Ovary (tissue), 9 donors: ENCODE measurements around the gene SLC25A28. TPM values are rescaled to one million over a fixed set of nuclear protein-coding genes. Genes with fewer than 3 reads are reported as not detected.
"Not testable (repeated sequence)": the region's sequence is repeated elsewhere in the genome, so short reads cannot be mapped to it uniquely, and the experiment has no call there.

Experiments
- DNase-seq, 5 donors: peaks; one replicate each; pipeline ENCODE4 v3.0.0-alpha.2; 2019 to 2020
- H3K27ac ChIP-seq, 2 donors: fragments of 200-600 bp; one replicate each; pipeline versions ENCODE4 v1.5.1 to v1.8.0; 2019 to 2022
- H3K27me3 ChIP-seq: fragments of 200-600 bp; one replicate; pipeline ENCODE4 v1.8.0; 2022
- H3K36me3 ChIP-seq: fragments of 200-600 bp; sonication (generic); one replicate; pipeline ENCODE4 v1.5.1; 2019
- H3K4me1 ChIP-seq: one replicate; pipeline ENCODE4 v1.8.1; 2013; ENCODE audit warnings: mild to moderate bottlenecking, moderate library complexity; ENCODE audit not compliant: insufficient read depth
- H3K4me3 ChIP-seq: fragments of 200-600 bp; sonication (generic); one replicate; pipeline ENCODE4 v1.5.1; 2017
- H3K9me3 ChIP-seq, 2 donors: fragments of 200-600 bp in 1 of 2; sonication (generic) in 1 of 2; one replicate each; pipeline versions ENCODE4 v1.5.1 to v1.8.1; 2013 to 2019; ENCODE audit warnings: mild to moderate bottlenecking in 1 of 2, moderate library complexity in 1 of 2
- EP300 ChIP-seq: sonication (generic); formaldehyde crosslinking; IDR thresholded peaks from one replicate; pipeline ENCODE4 v1.6.1; 2017; ENCODE audit warnings: antibody characterized with exemption
- POLR2A ChIP-seq: fragments of 450-650 bp; IDR thresholded peaks from one replicate; pipeline ENCODE4 v1.6.1; 2017; ENCODE audit warnings: antibody characterized with exemption, mild to moderate bottlenecking, moderate library complexity
- WGBS, 3 donors: extraction: QIAGEN DNeasy Blood & Tissue Kit in 1 of 3; methylation state at CpG; one replicate each; pipeline versions ENCODE4 v1.1.5 to v1.1.7; 2013 to 2017; 5-methylcytosine and 5-hydroxymethylcytosine counted together
- intact Hi-C, 4 donors: fragments of 100-400 bp; cut with DNase I; formaldehyde crosslinking; loops; one replicate each; pipeline versions ENCODE4 v1.11.0 to v1.15.1; 2022 to 2023
- polyA plus RNA-seq, 2 donors: library from polyadenylated mRNA; stranded (reverse); fragments of 200-250 nt in 1 of 2; fragments of 350-450 nt in 1 of 2; fragmentation: Illumina TruSeq in 1 of 2; extraction: RNeasy Lipid Tissue Mini Kit (QIAGEN cat#74804) in 1 of 2; gene quantifications; one replicate each; pipeline ENCODE4 v1.2.3, GENCODE V29; 2013 to 2014
- total RNA-seq, 7 donors: library from RNA; depleted of rRNA in 2 of 7; stranded (reverse); fragments of >200 nt in 2 of 7; fragmentation: NEBNext Ultra II Directional in 3 of 7; extraction: Animal tissue kit (Norgen Biotek cat#: 25700) in 3 of 7; gene quantifications; one replicate each; pipeline versions ENCODE4 v1.1.0 to v1.2.4, GENCODE V29; 2016 to 2023
- TF ChIP-seq, protein P1 (sequence below), 3 donors: fragments of 450-650 bp in 2 of 3; fragments of 200-600 bp in 1 of 3; IDR thresholded peaks; one replicate each; pipeline versions ENCODE4 v1.5.1 to v1.8.0; 2016 to 2022; ENCODE audit warnings: antibody characterized with exemption in 3 of 3, mild to moderate bottlenecking in 1 of 3
- donor health status: DM: no; HTN: no; CAD: no; lungs with moderate emphysema.
- donor health status: DM: no; HTN: no; CAD: no.
- donor health status: Bipolar disorder and iron deficiency.
- donor health status: DM: yes; HTN: yes; CAD: no.
- donor health status: DM: no; HTN: no; CAD: no.
- donor health status: DM: yes; HTN: yes; CAD: no.

SLC25A28 gene
- total and polyA plus RNA-seq, 9 donors, result 19.6 to 86.1 (median 46.0) TPM

DNA sequence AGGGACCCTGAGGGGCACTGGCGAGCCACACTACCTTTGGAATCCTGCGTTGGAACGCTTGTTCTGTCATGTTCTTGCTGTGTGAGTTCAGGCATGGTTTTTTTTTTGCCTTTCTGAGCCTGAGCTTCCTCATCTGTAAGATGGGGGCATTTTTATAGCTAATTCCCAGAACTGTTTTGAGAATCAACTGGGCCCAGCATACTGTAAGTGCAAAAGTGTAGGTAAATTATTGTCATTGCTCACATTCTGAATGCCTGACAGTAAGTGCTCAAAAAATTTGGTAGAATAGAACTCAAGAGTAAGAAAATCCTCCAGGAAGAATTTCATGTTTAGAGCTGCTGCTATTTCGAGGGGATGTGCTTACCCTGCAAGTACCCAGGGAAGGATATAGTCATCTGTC, 22.2 kb downstream of the SLC25A28 start:
- no peaks in the 10 kb centered on the region for H3K36me3 ChIP-seq
- no peaks in the 10 kb centered on the region for H3K4me1 ChIP-seq
- intact Hi-C loops, result no loop called here
- no peak for DNase-seq
- H3K9me3 ChIP-seq, result no peaks in the 10 kb centered on the region
- no peak overlapping the region for H3K27ac ChIP-seq
- no peak overlapping the region for H3K4me3 ChIP-seq
- TF ChIP-seq, protein P1, sequence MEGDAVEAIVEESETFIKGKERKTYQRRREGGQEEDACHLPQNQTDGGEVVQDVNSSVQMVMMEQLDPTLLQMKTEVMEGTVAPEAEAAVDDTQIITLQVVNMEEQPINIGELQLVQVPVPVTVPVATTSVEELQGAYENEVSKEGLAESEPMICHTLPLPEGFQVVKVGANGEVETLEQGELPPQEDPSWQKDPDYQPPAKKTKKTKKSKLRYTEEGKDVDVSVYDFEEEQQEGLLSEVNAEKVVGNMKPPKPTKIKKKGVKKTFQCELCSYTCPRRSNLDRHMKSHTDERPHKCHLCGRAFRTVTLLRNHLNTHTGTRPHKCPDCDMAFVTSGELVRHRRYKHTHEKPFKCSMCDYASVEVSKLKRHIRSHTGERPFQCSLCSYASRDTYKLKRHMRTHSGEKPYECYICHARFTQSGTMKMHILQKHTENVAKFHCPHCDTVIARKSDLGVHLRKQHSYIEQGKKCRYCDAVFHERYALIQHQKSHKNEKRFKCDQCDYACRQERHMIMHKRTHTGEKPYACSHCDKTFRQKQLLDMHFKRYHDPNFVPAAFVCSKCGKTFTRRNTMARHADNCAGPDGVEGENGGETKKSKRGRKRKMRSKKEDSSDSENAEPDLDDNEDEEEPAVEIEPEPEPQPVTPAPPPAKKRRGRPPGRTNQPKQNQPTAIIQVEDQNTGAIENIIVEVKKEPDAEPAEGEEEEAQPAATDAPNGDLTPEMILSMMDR (IDR thresholded peaks at IDR 0.05), result no peak
- no peak for TF ChIP-seq POLR2A
- no peak for TF ChIP-seq EP300
- no peaks in the 10 kb centered on the region for H3K27me3 ChIP-seq
- WGBS, 3 donors, result 74 to 76% (median 75%) methylated on average over 4 of the region's 4 CpGs

DNA sequence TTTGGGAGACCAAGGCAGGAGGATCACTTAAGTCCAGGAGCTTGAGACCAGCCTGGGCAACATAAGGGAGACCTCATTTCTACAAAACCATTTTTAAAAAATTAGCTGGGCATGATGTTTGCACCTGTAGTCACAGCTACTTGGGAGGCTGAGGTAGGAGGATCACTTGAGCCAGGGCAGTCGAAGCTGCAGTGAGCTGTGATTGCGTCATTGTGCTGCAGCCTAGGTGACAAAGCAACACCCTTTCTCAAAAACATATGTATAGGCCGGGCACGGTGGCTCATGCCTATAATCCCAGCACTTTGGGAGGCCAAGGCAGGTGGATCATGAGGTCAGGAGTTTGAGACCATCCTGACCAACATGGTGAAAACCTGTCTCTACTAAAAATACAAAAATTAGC, 23.5 kb downstream of the SLC25A28 start:
- H3K27me3 ChIP-seq, H3K27ac ChIP-seq, DNase-seq, intact Hi-C loops, H3K9me3 ChIP-seq, H3K36me3 ChIP-seq, H3K4me3 ChIP-seq, H3K4me1 ChIP-seq: not testable (repeated sequence)
- WGBS, 3 donors, result 82 to 86% (median 84%) methylated on average over 4 of the region's 4 CpGs

DNA sequence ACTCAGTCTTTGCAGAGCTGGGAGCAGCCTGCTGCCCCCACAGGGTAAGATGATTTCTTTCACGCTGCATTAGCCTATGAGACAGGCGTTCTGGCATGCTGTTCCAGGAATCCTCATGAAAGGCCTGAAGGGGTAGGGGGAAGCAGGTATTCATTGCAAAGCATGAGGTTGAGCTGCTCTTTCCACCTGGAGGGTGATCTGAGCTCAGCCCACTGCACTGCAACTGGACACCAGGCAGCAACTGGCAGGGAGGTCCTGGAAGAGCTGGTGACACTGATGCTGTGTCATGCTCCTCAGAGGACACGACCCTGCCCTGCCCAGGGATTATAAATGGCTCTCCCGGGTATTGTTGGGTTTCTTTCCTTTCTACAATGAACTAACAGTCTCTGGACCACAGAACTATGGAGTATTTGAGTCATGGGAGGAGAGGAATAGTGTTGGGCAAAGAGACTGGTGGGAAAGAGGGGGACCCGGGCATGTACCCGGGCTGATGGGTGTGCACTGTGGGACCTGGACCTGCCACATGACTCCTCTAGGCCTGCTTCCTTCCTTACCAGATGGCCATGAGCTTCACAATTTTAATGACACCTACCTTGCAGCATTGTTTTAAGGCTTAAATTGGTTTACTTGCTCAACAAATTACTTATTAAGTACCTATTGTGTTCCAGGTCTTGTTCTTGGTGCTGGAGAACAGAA, 24.3 kb downstream of the SLC25A28 start:
- H3K4me1 ChIP-seq, result no peaks in the 10 kb centered on the region
- H3K27me3 ChIP-seq, result no peaks in the 10 kb centered on the region
- H3K27ac ChIP-seq, result no peak overlapping the region
- intact Hi-C loops, result no loop called here
- H3K9me3 ChIP-seq, result no peaks in the 10 kb centered on the region
- 59 to 63% (median 60%) methylated on average over 6 of the region's 6 CpGs for WGBS, 3 donors
- TF ChIP-seq EP300 (no peak), POLR2A (no peak)
- TF ChIP-seq, protein P1 (IDR thresholded peaks at IDR 0.05), result no peak
- H3K36me3 ChIP-seq, result no peaks in the 10 kb centered on the region
- no peak for DNase-seq
- no peak overlapping the region for H3K4me3 ChIP-seq

DNA sequence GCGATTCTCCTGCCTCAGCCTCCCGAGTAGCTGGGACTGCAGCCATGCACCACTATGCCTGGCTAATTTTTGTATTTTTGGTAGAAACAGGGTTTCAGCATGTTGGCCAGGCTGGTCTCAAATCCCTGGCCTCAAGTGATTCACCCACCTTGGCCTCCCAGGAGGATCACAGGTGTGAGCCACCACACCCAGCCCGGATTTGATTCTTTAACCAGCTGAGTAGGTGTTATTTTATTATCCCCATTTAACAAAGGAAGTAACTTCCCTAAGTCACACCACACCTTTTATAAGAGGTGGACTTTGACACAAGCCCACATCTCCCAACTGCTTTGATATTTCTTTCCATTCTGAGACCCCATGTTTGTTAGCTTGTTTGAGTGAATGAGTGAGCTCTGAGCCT, 25.0 kb downstream of the SLC25A28 start:
- Histone ChIP-seq H3K4me1 (no peaks in the 10 kb centered on the region), H3K9me3 (no peaks in the 10 kb centered on the region), H3K27ac (no peak overlapping the region), H3K36me3 (no peaks in the 10 kb centered on the region), H3K27me3 (no peaks in the 10 kb centered on the region), H3K4me3 (no peak overlapping the region)
- no peak for DNase-seq
- TF ChIP-seq EP300, result no peak
- TF ChIP-seq POLR2A, result no peak
- TF ChIP-seq, protein P1 (IDR thresholded peaks at IDR 0.05), result no peak
- intact Hi-C loops, result no loop called here
- 56 to 66% (median 62%) methylated on average over 3 of the region's 3 CpGs for WGBS, 3 donors

DNA sequence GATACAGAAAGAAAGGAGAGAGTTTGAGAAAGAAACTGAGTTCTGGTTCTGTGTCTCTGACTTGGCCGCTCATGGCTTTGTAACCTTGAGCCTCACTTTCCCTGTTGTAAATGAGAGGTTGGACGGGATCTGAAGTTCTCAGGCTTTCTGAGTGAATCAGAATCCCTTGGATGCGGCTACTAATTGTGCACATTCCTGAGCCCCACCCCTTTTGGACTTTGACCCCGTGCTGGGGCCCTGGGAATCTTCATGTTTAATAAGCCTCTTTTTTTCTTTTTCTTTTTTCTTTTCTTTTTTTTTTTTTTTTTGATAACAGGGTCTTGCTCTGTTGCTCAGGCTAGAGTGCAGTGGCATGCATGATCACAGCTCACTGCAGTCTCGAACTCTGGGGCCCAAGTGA, 26.9 kb downstream of the SLC25A28 start:
- no peaks in the 10 kb centered on the region for H3K36me3 ChIP-seq
- no peak for DNase-seq
- H3K4me3 ChIP-seq, result no peak overlapping the region
- 49 to 63% (median 57%) methylated on average over 5 of the region's 5 CpGs for WGBS, 3 donors
- TF ChIP-seq, protein P1 (IDR thresholded peaks at IDR 0.05), result no peak
- TF ChIP-seq EP300 (no peak), POLR2A (no peak)
- H3K27me3 ChIP-seq, result no peaks in the 10 kb centered on the region
- H3K9me3 ChIP-seq, result no peaks in the 10 kb centered on the region
- H3K4me1 ChIP-seq, result no peaks in the 10 kb centered on the region
- intact Hi-C loops, result no loop called here
- no peak overlapping the region for H3K27ac ChIP-seq
